NCI-H2196 (cell line): ENCODE results near the gene DAAM1.

Source experiments
- DNase-seq: peaks from one replicate; lab custom pipeline; 2025; ENCODE audit not compliant: unreplicated experiment; lab: John Stamatoyannopoulos, UW

The DAAM1 gene

DNA sequence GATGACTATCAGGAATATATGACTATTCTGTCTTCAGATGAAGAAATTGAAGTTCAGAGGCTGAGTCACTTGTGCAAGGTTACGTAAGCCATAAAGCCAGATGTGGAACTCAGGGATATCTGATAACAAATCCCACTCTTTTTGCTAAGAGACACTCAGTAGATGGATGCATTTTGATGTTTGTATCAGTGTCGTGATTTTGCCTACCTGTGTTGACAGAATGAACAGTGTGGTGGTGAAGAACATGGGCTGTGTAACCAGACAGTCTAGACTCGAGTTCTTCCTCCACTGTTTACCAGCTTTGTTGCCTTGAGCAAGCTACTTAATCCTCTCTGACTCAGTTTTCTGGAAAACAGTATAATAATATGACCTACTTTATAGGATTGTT lies 93.9 kb downstream of the DAAM1 start:
- DNase-seq, result no peak

DNA sequence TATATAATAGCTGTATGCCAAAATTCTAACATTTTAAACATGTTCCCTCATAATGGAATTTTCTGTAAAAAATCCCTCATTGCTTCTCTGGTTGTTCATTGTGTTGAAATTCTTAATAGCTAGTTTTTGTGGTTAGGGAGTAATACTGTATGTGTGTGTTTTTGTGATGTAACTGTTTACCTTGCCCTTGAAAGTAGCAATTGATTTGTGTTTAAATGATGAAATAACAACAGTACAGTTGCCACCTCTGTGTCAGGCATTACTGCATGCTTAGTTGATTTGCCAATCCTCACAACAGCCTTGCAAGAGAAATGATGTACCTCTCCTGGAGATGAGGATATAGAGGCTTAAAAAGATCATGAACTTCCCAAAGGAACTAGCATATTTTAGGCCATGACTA lies 94.9 kb downstream of the DAAM1 start:
- DNase-seq, result no peak

DNA sequence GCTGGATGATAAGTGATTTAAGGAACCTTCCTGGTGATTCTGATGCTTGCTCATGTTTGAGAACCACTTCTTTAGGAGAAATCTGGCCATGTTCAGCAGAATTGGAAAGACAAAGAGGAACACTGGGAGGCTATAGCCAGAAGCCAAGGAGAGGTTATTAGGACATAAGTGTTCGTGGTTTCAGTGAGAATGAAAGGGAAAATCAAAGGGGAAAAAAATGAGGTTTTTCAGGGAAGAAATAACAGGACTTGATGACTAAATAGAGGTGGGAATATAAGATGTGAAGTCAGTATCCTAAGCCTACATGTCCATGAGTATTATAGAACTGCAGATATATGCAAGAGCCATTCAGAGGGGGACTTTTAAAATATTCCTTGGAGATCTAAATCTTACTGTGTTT lies 95.6 kb downstream of the DAAM1 start:
- DNase-seq, result no peak

DNA sequence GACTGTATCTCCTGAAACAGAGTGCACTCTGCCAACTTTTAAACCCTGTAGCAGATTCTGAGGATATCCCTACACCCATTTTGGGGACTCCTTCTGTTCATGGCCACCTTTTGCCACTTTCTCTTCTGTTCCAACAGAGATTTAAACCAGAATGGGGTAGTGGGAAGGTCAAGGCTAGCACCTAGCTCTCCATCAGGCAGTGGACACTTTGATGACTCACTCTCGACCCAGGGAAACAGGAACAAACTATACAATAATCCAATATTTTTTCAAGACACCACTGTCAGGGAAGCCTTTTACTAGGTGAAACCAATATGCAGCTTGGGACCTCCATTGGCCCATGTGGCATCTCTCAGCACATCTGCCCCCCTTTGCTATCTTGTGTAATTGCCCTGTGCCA lies 103.6 kb downstream of the DAAM1 start:
- DNase-seq, result no peak

DNA sequence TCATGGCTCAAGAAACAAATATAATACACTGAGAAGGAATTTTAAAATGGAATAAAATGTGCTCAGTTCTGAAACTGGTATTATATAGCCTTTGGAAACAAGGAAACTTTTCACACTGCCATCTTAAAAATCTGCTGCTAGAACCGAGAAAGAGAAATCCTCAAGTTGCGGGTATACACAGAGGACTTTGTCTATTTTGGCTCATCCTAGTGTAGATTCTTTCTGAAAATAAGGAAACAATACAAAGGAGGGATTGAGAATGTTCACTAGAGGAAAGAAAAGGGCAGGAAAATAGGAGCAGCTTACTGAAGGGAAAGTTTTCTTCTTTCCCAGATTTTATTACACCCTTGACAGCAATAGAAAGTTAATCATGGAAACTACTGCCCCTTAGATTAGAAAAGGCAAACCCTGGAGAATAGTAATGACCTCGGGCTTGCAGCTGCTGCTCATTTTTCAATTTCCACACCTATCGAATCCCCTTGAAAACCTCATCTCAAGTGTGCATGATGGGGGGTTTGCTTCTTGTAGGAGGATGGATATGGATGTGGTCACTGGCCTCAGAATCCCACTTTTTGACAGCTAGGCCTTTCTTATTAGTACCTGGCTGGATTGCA lies 104.6 kb downstream of the DAAM1 start:
- no peak for DNase-seq

DNA sequence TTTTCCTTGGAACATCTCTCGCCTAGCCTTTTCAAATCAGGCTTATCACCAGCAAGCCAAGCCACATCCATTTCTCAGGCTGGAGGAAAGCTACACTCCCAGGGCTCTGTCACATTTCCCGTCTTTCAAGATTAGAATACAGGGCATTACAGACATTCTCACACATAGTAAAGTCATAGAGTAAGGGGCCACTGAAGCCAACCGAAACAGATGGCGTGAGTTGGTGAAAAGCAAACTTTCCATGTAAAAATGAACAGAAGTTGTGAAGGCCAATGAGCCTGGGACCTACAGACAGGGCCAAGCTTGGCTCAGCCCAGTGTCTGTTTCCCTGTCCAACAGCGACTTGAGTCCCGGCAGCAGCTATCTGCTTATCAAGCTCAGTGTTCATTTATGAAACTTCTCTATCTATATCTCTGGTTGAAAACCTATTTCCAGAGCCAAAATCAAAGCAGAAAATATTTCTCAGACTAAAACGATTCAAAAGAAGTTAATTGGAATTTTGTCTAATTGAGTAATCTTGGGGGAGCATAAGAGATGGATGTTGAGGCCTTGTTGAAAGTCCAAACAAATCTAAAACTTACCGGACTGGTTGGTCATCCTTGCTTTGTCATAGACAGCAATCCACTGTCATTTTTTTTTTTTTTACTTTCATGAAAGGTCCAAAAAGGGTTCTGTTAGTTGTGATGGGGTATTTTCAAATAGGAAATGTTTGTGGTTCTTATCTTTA lies 105.6 kb downstream of the DAAM1 start:
- DNase-seq, result no peak

DNA sequence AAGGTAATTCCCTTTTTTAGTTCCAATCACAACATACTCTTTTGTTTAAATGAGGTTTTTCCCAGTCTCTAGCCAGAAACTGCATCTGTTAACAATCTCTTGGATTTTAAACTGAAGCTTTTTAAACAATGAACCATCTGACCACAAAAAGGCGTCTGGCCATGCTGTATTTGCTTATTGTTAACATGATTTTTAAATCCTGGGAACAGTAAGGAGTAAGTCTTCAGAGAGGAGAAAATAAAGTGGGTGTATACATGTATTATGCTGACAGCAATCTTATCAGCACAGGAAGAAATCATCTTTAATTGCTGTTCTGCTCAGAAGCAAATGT lies 106.2 kb downstream of the DAAM1 start:
- DNase-seq, result no peak

DNA sequence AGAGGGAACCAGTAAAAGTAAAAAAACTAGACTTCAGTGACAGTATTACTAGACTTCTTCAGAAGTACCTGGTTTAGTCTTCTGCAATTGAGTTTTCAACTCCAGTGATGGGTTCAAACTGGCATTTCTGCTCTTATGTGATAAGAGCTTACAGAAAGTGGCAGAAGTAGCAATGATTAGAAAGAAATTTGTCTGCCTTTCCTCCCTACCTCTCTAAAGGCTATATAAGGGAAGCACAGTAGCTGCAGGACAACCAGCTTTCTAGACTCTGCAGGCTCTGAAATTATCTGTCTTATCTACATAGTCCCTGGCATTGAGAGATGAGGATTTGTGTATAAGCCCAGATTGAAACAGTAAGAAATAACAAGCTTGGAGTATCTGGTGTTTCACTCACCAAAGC lies 107.5 kb downstream of the DAAM1 start:
- DNase-seq, result no peak

DNA sequence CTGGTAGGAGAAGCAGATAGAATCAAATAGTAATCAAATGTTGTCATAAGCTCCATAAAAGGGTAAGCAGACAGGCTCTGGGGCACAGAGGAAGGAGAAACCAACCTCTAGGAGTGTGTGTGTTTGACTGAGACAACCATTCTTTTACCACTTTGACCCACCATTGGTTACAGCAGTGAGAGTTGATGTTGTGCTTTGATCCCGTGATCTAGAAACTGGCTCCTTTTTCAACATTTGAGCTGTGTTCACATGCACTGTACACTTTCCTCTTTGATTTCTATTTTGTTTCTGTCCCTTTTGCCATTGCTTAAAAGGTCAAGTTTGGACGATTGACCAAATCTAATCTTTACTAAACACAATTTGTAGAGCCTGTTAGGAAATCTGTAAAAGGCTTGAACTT lies 108.0 kb downstream of the DAAM1 start:
- no peak for DNase-seq

DNA sequence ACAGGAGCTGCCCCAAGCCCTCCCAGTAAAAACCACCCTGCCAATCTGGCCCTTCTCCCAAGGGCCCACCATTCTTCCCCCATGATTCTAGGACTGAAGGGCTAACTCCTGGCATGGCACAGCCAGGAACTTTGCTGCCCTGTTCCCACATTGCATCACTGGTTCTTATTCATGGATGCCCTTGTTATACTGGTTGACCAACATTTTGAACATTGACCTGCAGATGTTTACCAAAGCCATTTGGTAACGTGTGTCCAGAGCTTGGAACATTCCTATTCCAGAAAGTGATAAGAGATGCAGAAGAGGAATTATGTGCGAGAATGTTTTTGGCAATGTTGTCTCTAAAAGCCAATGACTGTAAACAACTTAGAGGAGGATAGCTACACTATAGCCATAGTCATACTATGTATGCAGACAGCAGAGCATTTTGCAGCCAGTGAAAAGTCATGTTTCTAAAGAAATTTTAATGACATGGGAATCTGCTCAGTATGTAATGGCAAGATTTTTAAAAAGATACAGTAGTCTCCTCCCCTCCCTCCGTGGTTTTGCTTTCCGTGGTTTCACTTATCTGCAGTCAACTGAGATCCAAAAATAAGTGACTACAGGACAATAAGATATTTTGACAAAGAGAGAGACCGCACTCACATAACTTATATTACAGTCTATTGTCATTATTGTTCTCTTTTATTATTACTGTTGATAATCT lies 108.8 kb downstream of the DAAM1 start:
- DNase-seq, result no peak

DNA sequence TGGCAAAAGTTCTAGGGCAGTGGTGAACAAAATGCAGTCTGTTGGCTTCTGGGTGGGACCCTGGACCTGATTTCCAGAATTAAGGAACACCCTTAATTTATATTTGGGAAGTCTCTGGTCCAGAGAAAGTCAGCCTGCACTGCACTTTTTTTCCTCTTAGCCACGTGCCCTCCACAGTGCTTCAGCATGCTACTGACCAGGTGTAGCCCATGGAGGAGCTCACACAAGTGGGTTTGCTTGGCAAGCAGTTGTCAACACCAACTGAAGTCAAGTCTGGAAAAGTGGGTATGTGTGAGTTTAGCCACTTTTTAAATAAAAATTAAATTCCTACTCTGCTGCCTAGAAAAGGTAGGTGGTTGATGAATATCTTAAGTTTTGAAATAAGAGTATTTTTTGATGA lies 111.3 kb downstream of the DAAM1 start:
- no peak for DNase-seq

DNA sequence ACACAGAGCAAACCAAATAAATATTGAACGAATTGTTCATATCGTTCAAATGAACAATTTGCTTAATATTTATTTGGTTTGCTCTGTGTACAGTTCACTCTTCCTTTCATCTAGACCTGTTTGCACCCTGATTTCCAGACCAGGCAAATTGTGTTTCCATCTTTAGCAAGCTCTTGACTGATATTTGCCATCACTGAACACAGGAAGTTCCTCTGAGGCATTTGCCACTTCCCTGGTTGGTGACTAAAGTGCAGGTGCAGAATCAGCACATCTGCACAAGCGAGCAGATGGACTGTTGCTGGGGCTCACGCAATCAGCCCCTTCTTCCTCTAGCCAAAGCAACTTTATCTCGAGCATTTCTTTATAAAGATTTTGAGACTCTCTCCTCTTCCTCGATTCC lies 112.9 kb downstream of the DAAM1 start:
- no peak for DNase-seq

DNA sequence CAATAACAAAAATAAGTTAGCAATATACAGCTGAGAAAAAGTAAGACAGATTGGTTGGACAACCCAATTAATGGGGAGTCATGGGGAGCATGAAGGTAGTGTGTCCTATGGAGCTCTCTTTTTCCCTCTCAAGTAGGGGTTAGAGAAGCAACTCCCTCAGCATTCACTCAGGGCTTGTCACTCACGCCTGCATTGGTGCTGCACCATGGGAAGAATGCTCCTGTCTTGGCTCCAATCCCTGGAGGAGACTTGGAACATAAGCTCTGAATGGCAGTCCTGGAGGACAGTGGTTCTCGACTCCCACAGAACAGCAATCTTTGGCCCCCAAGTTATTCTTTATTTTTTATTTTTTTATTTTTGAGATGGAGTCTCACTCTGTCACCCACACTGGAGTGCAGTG lies 113.8 kb downstream of the DAAM1 start:
- DNase-seq, result no peak

DNA sequence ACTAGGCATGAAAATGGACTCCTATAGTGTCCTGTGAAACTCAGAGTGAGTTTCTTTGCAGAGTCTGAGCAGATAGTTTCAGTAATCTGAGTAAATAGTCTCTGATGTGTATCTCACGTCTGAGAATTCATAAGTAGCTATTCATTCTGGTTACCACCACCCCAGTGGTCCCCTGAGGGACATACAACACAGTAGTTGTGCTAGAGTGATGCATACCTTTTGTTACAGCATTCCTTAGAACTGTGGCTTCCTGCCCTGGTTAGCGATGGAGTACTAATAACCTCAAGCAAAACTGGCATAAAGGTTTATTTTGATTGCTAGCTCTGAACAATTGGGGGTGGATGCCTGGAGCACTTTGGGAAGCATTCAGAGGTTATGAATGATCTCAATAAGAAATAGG lies 114.7 kb downstream of the DAAM1 start:
- no peak for DNase-seq

DNA sequence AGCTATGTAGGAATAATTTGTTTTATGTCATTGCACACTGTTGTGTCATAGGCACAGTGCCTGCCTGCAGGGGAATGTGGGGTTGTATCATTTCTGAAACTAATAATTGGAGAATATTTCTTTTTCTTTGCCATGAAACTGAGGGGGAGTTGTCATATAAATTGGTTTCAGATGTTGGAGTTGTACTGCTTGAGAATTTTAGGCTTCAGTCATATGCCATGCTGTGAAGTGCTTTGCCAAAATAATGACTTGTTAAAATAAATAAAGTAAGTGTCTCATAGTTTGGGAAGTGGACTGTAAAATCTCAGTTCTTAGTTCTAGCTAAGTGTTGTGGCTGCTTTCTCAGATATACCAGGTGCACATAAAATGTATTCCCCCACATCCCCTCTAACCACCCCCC lies 116.8 kb downstream of the DAAM1 start:
- no peak for DNase-seq

DNA sequence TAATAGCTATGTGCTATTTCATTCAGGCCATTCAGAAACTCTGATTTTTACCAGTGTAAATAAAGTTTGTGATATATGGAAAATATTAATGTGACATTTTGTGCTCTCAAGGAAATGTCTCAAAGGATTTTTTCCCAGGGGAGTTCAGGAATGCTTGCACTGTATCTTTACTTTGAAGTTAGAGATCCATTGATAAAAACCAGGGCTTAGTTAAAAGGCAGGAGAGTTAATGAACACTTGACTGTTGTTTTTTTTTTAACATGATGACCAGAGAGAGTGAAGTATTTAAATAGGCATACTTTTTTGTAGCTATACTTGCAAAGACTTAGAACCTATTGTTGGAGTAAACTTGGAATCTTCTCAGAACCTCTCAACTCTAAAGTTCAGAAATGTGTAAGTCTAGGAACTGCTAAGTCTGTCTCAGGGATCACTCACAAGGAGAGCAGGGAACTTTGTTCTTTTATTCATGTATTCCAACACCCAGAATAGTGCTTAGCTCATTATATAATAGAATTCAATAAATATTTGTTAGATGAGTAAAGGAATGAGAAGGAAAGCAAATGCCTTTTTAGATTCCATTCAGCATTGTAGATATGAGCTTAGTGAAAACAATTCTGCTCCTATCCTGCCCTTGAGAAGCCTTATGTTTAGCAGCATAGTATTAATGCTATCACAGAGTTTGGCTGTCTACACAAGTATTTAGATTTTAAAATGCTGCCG lies 117.5 kb downstream of the DAAM1 start:
- DNase-seq, result no peak

DNA sequence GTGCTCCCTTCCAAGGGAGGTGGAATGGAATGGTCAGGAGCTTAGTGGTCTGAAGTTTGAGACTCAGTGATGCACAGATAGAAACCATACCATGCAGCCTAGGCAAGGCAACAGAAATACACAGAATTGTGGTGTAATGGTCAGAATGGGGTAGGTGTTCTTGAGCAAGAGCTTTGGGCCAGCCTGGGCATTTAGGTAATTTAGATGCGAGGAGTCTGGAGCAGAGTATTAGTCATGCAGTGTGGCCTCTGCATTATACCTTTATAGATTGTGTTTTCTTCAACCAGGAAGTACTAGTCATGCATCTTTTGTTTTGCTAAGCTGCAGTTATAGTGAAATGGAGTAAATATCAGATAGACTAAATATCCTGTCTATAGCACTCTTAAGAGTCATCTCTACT lies 118.3 kb downstream of the DAAM1 start:
- no peak for DNase-seq

DNA sequence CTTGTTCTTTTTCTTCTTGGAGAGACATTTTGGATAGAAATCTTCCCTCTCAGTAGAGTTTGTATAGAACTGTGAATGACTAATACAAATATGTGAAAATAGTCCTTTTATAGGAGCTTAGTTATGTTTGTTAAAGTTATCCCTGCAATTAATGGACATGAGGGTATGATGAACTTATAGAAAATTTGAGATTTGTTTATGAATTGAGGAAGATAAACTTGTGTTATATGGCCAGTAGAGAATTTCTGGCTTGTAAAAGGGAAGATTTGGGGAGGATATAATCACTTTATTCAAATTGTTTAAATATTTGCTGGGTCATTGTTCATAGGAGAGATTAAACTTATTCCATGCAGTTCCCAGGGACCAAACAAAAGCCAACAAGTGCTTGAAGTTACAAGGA lies 119.6 kb downstream of the DAAM1 start:
- no peak for DNase-seq

DNA sequence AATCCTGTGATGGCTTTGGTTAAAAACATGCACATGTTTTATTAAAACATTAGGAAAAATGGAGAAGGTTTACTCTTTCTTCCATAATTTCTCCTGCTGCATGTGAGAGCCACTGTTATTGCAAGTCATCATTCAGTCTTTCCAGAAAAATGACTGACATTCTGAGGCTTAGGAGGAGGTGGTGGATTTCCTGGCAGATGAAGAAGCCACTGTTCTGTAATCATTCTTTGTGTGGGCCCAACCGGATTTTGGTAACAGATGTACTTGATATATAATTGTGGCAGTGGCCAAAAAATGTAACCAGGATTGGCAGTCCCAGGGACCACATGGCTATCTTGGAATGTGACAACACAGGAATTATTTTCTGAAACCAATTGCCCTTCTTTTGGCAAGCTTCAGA lies 120.2 kb downstream of the DAAM1 start:
- DNase-seq, result no peak

DNA sequence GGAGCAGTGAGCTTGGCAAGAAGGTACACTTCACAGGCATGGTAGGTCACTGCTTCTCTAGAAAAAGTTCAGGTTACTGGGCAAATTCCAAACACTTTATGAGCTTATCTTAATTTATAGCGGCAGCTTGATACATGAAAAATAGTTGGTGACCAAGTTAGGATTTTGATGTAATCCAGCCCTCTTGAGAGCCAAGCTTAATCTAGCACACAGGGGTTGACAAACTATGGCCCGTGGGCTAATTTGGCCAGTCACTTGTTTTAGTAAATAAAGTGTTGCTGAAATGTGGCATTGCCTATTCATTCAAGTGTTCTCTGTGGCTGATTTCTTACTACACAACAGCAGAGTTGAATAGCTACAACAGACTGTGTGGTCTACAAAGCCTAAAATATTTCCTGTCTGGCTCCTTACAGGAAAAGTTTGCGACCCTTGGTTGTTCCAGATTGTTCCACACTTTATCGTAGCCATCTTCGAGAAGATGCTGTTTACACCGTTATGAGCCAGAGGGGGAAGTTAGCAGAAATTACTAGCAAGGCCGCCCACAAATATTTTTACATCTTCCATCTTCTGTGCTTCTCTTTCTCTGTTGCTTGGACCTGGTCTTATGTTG lies 120.9 kb downstream of the DAAM1 start:
- no peak for DNase-seq

DNA sequence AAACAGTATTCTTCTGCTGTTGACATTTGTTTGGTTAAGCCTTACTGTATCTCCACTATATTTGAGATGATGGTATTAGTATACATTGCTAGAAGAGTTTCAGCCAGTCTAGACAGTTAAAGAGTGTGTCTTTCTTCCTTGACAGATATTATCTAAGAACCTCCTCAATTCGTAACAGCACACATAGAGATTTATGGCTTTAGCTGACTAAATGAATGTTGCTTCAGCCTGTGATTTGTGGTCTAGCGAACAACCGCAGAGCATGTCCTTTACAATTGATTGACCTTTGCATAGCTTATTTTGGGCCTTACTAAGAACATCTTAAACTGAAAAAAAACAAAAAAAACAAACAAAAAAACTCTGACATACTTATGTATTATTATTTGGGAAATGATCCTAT lies 122.2 kb downstream of the DAAM1 start:
- no peak for DNase-seq

DNA sequence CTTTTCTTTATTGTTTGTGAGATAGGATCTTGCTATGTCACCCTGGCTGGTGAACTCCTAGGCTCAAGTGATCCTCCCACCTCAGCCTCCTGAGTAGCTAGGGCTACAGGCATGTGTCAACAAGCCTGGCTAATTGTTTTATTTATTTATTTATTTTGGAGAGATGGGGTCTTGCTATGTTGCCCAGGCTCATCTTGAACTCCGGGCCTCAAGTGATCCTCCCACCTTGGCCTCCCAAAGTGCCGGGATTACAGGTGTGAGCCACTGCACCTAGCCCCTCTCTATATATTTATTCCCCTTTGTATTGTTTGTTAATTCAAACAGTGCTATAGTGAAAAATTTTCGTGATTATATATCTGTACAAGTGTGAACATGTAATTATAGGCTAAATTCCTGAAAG lies 123.3 kb downstream of the DAAM1 start:
- no peak for DNase-seq
